Activated naive CD4-positive, alpha-beta T cell treated with Interleukin-2 at 50 U/mL for 16 hours (primary cell): ENCODE results near the gene IPO4.

ENCODE experiments used
- DNase-seq: peaks from one replicate; pipeline ENCODE4 v3.0.0-alpha.2; 2020

IPO4 gene

GRCh38 chr14:24146453-24146977, 42.1 kb downstream of the IPO4 start, which contains the start of gene PSME2:
Gene PSME2 (minus strand): TSS chr14:24146610. CDS start chr14:24146581, 29 bp downstream.
- DNase-seq = peak; percentile 88

GRCh38 chr14:24145690-24146452, 42.7 kb downstream of the IPO4 start:
- DNase-seq = no peak

DNA sequence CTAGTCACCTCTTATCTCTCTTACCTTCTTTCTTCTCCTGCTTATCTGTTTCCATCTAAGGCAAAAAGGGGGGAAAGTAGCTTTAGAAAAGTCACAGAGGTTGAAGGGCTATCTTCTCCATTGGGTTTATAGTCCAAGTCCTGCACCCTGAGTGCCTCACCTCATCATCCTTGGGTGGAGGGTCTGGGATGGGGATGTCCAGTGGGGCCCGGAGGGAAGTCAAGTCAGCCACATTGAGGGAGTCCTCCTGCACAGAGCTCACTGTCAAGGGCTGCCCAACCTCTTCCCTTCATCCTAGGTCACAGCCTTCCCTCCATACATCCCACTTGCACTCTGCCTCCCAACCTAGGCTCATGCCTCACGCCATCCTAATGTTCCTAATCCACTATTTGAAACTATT, 43.4 kb downstream of the IPO4 start:
- no peak for DNase-seq

GRCh38 chr14:24144451-24144850, 44.2 kb downstream of the IPO4 start:
- DNase-seq = no peak

DNA sequence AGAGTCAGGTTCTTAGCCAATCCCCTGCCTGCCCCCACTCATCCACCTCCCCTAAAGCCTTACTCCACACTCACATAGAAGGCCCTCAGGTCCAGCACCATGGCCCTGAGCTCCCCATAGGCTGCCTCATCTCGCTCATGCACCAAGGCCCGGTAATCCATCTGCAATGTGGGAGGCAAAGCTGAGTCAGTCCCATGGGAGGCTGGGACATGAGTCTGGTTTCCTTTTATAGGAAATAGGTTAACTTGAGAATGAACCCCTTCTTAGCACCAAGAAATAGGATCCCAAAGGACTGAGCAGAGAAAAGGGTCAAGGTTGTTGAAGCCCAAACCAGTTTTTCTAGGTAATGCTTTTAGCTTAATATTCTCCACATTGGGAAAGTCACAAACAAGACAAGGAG, 45.1 kb downstream of the IPO4 start:
- no peak for DNase-seq

DNA sequence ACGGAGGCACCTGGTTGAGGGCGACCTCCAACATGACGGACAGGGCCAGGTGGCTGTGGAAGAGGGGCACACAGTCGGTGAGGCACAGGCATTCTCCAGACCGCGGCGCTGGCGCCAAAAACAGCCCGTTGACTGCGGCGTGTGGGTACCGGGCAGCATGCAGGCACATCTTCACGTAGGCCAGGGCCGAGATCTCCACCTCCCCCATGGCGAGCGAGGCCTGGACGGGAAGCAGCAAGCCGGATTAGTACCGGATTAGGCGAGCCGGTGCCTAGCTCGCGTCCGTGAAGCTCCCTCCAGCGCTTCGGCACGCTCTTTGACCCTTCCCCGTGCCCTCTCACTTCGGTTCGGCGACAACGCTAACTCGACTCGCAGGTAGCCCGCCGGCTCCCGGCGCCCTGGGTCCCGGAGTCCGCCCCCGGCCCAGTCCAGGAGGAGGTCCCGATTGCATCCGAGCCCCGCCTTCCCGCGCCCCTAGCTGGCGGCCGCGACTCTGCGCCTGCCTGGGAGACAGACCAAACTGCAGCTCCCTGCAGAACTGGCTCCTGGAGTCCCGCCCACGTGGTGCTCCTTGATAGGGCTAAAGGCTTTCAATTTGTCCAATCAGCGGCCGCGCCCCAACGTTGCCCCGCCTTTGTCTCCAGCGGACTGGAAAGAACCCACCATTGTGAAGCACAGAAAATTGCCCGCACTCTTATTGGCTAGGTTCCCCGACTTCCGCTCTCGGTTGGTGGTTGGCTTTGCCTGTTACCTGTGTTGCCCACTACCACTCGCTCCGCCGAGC, 47.3 kb downstream of the IPO4 start, which contains the start of gene EMC9:
Gene EMC9 (minus strand): TSS at position 495 of the 784 bp plus-strand sequence. CDS start 287 bp downstream, at position 208.
- peak; percentile 100 for DNase-seq

DNA sequence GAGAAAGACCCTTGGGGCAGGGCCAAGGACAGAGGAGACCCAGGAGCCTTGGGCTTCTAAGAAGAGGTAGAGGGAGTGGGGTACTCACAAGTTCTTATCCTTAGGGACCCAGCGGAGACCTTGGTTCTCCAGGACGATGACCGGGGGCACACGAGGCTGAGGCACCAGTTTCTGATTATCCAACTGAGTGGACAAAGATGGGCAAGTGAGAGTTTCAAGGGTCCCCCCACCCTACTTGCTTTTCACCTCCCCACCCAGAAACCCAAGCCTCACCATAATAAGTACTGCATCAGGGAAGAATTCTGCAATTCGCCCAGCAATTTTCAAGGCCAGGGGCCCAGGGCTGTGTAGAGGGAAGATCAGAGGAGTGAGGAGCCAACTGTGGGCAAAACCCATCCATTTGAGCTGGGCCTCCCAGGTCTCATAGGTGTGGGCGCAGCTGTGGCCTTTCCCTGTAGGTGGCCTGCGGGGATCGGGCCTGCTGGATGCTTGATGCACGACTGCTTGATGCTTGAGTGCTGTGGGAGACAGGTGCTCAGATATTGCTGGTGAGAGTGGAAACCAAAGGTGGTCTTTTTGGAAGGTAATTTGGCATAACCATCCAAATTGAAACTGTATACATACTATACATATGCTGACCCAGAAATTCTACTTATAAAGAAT, 49.2 kb downstream of the IPO4 start:
- DNase-seq = peak; percentile 32

GRCh38 chr14:24138396-24139271, 50.0 kb downstream of the IPO4 start:
- no peak for DNase-seq

DNA sequence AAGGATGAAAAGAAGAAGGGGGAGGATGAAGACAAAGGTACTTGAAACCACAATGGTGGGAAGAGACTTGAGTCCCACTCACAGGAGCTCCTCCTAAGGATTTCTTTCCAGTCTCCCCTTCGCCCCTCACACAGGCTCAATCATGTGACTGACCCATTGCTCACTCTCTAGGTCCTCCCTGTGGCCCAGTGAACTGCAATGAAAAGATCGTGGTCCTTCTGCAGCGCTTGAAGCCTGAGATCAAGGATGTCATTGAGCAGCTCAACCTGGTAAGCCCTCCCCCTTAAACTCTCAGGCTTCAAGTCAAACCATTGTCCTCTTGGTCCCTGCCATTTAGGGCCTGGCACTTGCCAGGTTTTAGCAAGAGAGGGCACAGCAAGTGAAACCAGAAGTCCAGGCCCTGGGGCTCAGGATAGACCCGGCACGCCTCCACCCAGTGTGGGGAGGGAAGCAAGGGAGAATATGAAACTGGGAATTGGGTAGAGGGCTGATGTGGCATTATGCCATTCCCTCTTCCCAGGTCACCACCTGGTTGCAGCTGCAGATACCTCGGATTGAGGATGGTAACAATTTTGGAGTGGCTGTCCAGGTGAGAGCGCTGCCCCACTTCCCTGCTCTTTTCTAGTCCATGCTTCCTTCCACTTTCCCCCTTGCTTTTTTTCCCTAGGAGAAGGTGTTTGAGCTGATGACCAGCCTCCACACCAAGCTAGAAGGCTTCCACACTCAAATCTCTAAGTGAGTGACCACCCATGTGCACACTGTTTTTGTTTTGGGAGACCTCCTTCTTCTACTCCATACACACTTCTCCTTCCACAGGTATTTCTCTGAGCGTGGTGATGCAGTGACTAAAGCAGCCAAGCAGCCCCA, 50.9 kb downstream of the IPO4 start:
- DNase-seq = no peak

DNA sequence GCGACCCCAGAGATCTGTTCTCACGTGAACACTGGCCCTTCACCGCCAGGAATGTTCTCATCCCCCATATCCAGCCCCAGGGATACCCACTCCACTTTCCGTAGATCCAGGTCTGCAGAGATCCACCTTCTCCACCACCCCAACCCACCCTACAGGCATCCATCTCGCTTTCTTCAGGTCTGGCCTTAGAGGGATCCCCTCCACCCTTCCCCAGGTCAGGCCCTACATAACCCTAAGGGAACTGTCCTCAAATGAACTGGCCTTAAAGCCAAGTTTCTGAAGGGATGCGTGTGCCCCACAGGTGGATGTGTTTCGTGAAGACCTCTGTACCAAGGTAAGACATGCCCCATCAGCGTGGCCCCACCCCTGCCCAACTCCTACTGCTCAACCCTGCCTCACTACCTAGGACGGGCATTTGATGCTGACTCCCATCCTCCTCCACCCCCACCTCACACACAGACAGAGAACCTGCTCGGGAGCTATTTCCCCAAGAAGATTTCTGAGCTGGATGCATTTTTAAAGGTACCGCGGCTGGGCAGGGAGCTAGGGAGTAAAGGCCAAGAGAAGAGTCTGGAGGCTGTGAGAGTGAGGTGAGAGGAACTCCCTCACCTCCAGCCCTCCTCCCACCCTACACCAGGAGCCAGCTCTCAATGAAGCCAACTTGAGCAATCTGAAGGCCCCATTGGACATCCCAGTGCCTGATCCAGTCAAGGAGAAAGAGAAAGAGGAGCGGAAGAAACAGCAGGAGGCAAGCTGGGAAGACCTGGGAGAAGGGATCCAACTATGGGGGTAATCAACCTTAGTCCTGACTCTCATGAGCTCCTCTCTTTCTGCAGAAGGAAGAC, 51.7 kb downstream of the IPO4 start:
- peak; percentile 22 for DNase-seq

DNA sequence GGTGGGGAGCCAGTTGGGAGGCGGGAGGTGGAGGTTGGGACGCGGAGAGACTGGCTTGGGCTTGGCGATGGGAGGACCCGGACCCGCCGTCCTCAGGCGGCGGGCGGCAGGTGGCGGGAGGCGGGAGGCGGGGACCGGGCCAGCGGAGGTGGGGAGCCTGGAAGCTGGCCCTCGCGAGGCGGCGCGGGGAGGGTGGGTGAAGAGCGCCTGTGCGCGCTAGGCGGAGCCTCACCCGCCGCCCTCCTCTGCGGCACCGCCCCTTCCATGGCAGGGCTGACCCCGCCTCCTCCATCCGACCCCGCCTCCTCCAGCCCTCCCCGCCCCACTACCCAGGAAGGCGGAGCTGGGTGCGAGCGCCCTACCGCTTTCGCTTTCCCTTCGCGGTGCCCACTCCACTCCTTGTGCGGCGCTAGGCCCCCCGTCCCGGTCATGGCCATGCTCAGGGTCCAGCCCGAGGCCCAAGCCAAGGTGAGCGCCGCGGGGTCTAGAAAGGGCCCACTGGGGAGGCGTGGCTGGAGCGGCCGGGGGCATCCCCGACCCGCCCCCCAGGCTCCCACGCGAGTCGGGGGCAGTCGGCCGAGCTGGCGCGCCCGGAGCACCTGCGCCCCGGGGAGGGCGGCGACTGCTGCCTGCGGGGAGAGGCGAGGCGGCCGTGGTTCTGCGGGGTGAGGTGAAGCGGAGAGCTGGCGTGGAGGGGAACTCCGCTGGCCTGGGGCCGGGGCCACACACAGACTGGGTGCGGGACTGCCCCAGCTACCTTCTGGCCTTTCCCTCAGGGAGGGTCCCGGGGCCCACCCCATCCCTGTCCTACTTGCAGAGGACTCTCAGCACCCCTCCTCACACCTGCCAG, 52.6 kb downstream of the IPO4 start, which contains the start of gene PSME1:
Gene PSME1 (plus strand): TSS at position 361 of the 850 bp plus-strand sequence. CDS start 69 bp downstream, at position 430.
- peak; percentile 93 for DNase-seq

GRCh38 chr14:24135584-24135833, 53.1 kb downstream of the IPO4 start:
- no peak for DNase-seq

DNA sequence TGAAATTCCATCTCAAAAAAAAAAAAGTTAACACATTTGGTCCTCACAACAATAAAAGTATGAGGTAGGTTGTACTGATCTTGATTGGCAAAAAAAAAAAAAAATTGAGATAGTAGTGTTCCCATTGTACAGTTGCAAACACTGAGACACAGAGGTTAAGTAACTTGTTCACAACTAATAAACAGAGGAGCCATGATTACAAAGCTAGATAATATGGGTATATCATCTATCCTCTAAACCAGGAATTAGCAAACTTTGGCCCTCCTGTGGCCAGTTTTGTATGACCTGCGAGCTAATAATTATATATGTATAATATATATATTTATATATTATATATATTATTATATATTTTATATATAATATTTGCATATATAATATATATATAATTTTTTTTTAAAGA, 54.9 kb downstream of the IPO4 start:
- no peak for DNase-seq

DNA sequence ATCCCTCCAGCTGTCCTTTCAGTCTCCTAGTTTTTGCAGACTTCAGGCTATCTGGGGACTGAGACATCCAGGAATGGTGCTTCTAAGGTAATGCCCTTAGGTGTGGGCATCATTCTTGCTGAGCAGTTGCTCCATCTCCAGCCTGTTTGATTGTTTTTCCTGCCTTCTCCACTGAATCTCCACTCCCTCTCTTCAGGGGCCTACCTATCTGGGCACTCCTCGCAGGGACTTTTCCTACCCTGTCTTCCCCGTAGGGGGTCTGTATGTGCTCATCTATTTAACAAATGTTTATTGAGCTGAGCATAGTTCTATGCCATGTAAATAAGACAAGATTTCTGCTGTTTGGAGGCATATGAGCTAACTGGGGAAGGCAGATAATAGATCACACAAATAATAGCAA, 55.6 kb downstream of the IPO4 start:
- no peak for DNase-seq

- peak; percentile 20 for DNase-seq
Observed at GRCh38 chr14:24132061-24132685, 56.4 kb downstream of the IPO4 start.

- DNase-seq = no peak
Observed at GRCh38 chr14:24131549-24131966, 57.1 kb downstream of the IPO4 start.

GRCh38 chr14:24130717-24131548, 57.7 kb downstream of the IPO4 start:
- DNase-seq = no peak

GRCh38 chr14:24130380-24130716, 58.3 kb downstream of the IPO4 start, which contains the start of gene FITM1:
Gene FITM1 (plus strand): TSS chr14:24130659. CDS start chr14:24131564, 905 bp downstream.
- no peak for DNase-seq
